H9 (cell line): Measurements from ENCODE around the gene NARS2. TPM values are rescaled to one million over a fixed set of nuclear protein-coding genes. Genes with fewer than 3 reads are reported as not detected.

Experiments
- DNase-seq: peaks from one replicate; pipeline ENCODE4 v3.0.0-alpha.2; 2017
- H2AFZ ChIP-seq: one replicate; pipeline ENCODE4 v1.6.1; 2013; ENCODE audit warnings: mild to moderate bottlenecking, low read length, control low read depth, moderate library complexity
- H2AK5ac ChIP-seq: 2 replicates; pipeline ENCODE4 v1.6.1; 2013; ENCODE audit warnings: low read length, control low read depth, mixed read lengths; ENCODE audit not compliant: insufficient read length
- H2BK120ac ChIP-seq: one replicate; pipeline ENCODE4 v1.6.1; 2013; ENCODE audit warnings: low read depth, mild to moderate bottlenecking, low read length, control low read depth, inconsistent platforms; ENCODE audit not compliant: poor library complexity, severe bottlenecking
- H2BK12ac ChIP-seq: 2 replicates; pipeline ENCODE4 v1.6.1; 2013; ENCODE audit warnings: low read length, control low read depth, mixed read lengths, low read depth; ENCODE audit not compliant: insufficient read length
- H2BK15ac ChIP-seq: 2 replicates; pipeline ENCODE4 v1.6.1; 2013; ENCODE audit warnings: low read depth, low read length, control low read depth
- H2BK20ac ChIP-seq: one replicate; pipeline ENCODE4 v1.6.1; 2013; ENCODE audit warnings: low read depth, mild to moderate bottlenecking, low read length, control low read depth, inconsistent platforms; ENCODE audit not compliant: poor library complexity, severe bottlenecking
- H2BK5ac ChIP-seq: 2 replicates; pipeline ENCODE4 v1.6.1; 2013; ENCODE audit warnings: low read length, control low read depth, mixed read lengths; ENCODE audit not compliant: insufficient read length
- H3K14ac ChIP-seq: 2 replicates; pipeline ENCODE4 v1.6.1; 2013; ENCODE audit warnings: low read length, control low read depth; ENCODE audit not compliant: insufficient read depth
- H3K18ac ChIP-seq: 2 replicates; pipeline ENCODE4 v1.6.1; 2013; ENCODE audit warnings: low read depth, mild to moderate bottlenecking, mixed read lengths, low read length, control low read depth; ENCODE audit not compliant: insufficient read length
- H3K23ac ChIP-seq: 2 replicates; pipeline ENCODE4 v1.6.1; 2013; ENCODE audit warnings: low read length, control low read depth, mixed read lengths, low read depth; ENCODE audit not compliant: insufficient read length
- H3K23me2 ChIP-seq: 2 replicates; pipeline ENCODE4 v1.6.1; 2013; ENCODE audit warnings: low read depth, mild to moderate bottlenecking, mixed read lengths, low read length, control low read depth; ENCODE audit not compliant: insufficient read length, poor library complexity, severe bottlenecking
- H3K27ac ChIP-seq: 2 replicates; pipeline ENCODE4 v1.5.1; 2013; ENCODE audit warnings: low read length, control low read depth, mixed read lengths, low read depth; ENCODE audit not compliant: insufficient read length
- H3K27me3 ChIP-seq: 2 replicates; pipeline ENCODE4 v1.6.1; 2013; ENCODE audit warnings: low read length, control low read depth, inconsistent platforms; ENCODE audit not compliant: insufficient read depth
- H3K4ac ChIP-seq: 2 replicates; pipeline ENCODE4 v1.6.1; 2013; ENCODE audit warnings: low read depth, mild to moderate bottlenecking, control low read depth, inconsistent platforms, low read length, moderate library complexity
- H3K4me1 ChIP-seq: 2 replicates; pipeline ENCODE4 v1.6.1; 2013; ENCODE audit warnings: low read length, control low read depth, inconsistent platforms; ENCODE audit not compliant: insufficient read depth
- H3K4me2 ChIP-seq: 2 replicates; pipeline ENCODE4 v1.6.1; 2013; ENCODE audit warnings: low read length, control low read depth, mixed read lengths; ENCODE audit not compliant: insufficient read length, insufficient read depth
- H3K56ac ChIP-seq: 2 replicates; pipeline ENCODE4 v1.6.1; 2013; ENCODE audit warnings: low read depth, mild to moderate bottlenecking, mixed read lengths, low read length, control low read depth; ENCODE audit not compliant: insufficient read length
- H3K79me1 ChIP-seq: 2 replicates; pipeline ENCODE4 v1.6.1; 2013; ENCODE audit warnings: low read depth, mild to moderate bottlenecking, moderate library complexity, low read length, control low read depth, inconsistent platforms; ENCODE audit not compliant: insufficient read depth, poor library complexity, severe bottlenecking
- H3K79me2 ChIP-seq: 2 replicates; pipeline ENCODE4 v1.6.1; 2013; ENCODE audit warnings: low read length, control low read depth, inconsistent platforms; ENCODE audit not compliant: insufficient read depth
- H3K9ac ChIP-seq: 2 replicates; pipeline ENCODE4 v1.6.1; 2013; ENCODE audit warnings: low read length, control low read depth, mixed read lengths; ENCODE audit not compliant: insufficient read length; ENCODE audit errors: extremely low read depth
- H3K9me3 ChIP-seq: one replicate; pipeline ENCODE4 v1.6.1; 2013; ENCODE audit warnings: low read depth, low read length, inconsistent platforms; ENCODE audit not compliant: control insufficient read depth
- H3T11ph ChIP-seq: one replicate; pipeline ENCODE4 v1.6.1; 2013; ENCODE audit warnings: mild to moderate bottlenecking, low read length, control low read depth, inconsistent platforms
- H4K20me1 ChIP-seq: one replicate; pipeline ENCODE4 v1.6.1; 2013; ENCODE audit not compliant: control insufficient read depth, insufficient read length, insufficient read depth
- H4K5ac ChIP-seq: 2 replicates; pipeline ENCODE4 v1.6.1; 2013; ENCODE audit warnings: low read depth, mild to moderate bottlenecking, mixed read lengths, low read length, control low read depth; ENCODE audit not compliant: insufficient read length
- H4K8ac ChIP-seq: replicated peaks from 2 replicates; pipeline ENCODE4 v1.6.1; 2013; ENCODE audit warnings: low read length, control low read depth, mixed read lengths, low read depth; ENCODE audit not compliant: insufficient read length
- H4K91ac ChIP-seq: 2 replicates; pipeline ENCODE4 v1.6.1; 2013; ENCODE audit warnings: low read depth, mild to moderate bottlenecking, moderate library complexity, mixed read lengths, low read length, control low read depth; ENCODE audit not compliant: insufficient read length
- H3K27ac Mint-ChIP-seq, 3 experiments: 2 replicates in 2 of 3; 3 replicates in 1 of 3; pipeline ENCODE4 v1.8.0; 2020 to 2021; ENCODE audit warnings: mixed read lengths in 3 of 3, mild to moderate bottlenecking in 1 of 3, moderate library complexity in 1 of 3
- H3K27me3 Mint-ChIP-seq: 2 replicates; pipeline ENCODE4 v1.8.0; 2021; ENCODE audit warnings: low read depth, mild to moderate bottlenecking, moderate library complexity, mixed read lengths
- H3K36me3 Mint-ChIP-seq, 3 experiments: 2 replicates in 2 of 3; 3 replicates in 1 of 3; pipeline ENCODE4 v1.8.0; 2020 to 2021; ENCODE audit warnings: low read depth in 3 of 3, mixed read lengths in 3 of 3; ENCODE audit not compliant: insufficient read depth in 1 of 3
- H3K4me1 Mint-ChIP-seq, 2 experiments: 2 replicates each; pipeline ENCODE4 v1.8.0; 2020; ENCODE audit warnings: mixed read lengths in 2 of 2
- H3K4me3 Mint-ChIP-seq, 2 experiments: 2 replicates in 1 of 2; 3 replicates in 1 of 2; pipeline ENCODE4 v1.8.0; 2020 to 2021; ENCODE audit warnings: mild to moderate bottlenecking in 2 of 2, mixed read lengths in 2 of 2, moderate library complexity in 1 of 2
- H3K9me3 Mint-ChIP-seq, 2 experiments: 2 replicates in 1 of 2; 3 replicates in 1 of 2; pipeline ENCODE4 v1.8.0; 2020; ENCODE audit warnings: mild to moderate bottlenecking in 2 of 2, mixed read lengths in 2 of 2, moderate library complexity in 1 of 2
- WGBS: extraction: QIAGEN DNeasy Blood & Tissue Kit; methylation state at CpG from one replicate; pipeline ENCODE4 v1.1.7; 2013; ENCODE audit warnings: missing lambda C conversion rate, low lambda C conversion rate, mixed read lengths; ENCODE audit not compliant: insufficient read length; ENCODE audit errors: extremely low coverage; 5-methylcytosine and 5-hydroxymethylcytosine counted together
- total RNA-seq: library from RNA; stranded (reverse); gene quantifications from 2 replicates; pipeline ENCODE4 v1.2.1, GENCODE V29; 2021
- TF ChIP-seq, protein P1 (sequence below): fragments of 200-600 bp; sonication (generic); conservative IDR thresholded peaks from 3 replicates; pipeline ENCODE4 v1.8.0; 2021; ENCODE audit warnings: antibody characterized with exemption, mild to moderate bottlenecking

NARS2 gene
- total RNA-seq, 1 experiment from 2014 or later = 29.7 TPM

DNA sequence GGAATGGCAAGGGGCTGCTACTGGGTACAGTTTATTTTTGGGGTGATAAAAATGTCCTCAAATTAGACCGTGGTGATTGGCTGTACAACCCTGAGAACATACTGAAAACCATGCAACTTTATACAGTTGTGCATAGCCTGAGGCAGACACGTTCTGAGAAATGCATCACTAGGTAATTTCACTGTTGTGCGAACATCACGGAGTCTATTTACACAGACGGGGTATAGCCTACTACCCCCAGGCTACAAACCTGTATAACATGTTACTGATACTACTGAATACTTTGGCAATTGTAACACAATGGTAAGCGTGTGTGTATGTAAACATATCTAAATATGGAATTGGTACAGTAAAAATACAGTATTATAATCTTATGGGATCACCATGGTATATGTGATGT, 23.6 kb downstream of the NARS2 start:
- Mint-ChIP-seq H3K4me1 (peaks cover 29 to 36% of the 10 kb centered on the region in 2 experiments), H3K27me3 (no peaks in the 10 kb centered on the region), H3K27ac (peak overlapping the region in 1 of 3 experiments; percentile 95; a peak in 2 of 7 replicates), H3K36me3 (peaks cover 20 to 33% (median 23%) of the 10 kb centered on the region in 3 experiments), H3K9me3 (peaks cover 0 to 6% of the 10 kb centered on the region in 2 experiments; a peak in 2 of 5 replicates), H3K4me3 (no peak overlapping the region)
- H2BK5ac ChIP-seq = no peak overlapping the region
- no peak overlapping the region for H4K8ac ChIP-seq
- WGBS = no CpG with 5 or more reads among the region's 6 CpGs
- no peak overlapping the region for H3K14ac ChIP-seq
- no peak overlapping the region for H2BK15ac ChIP-seq
- H2BK12ac ChIP-seq = no peak overlapping the region
- no peaks in the 10 kb centered on the region for H3K27me3 ChIP-seq
- no peak overlapping the region for H2AK5ac ChIP-seq
- H3K23me2 ChIP-seq = no peaks in the 10 kb centered on the region
- H3T11ph ChIP-seq = no peak overlapping the region
- no peak overlapping the region for H3K27ac ChIP-seq
- no peaks in the 10 kb centered on the region for H3K9me3 ChIP-seq
- TF ChIP-seq, protein P1, sequence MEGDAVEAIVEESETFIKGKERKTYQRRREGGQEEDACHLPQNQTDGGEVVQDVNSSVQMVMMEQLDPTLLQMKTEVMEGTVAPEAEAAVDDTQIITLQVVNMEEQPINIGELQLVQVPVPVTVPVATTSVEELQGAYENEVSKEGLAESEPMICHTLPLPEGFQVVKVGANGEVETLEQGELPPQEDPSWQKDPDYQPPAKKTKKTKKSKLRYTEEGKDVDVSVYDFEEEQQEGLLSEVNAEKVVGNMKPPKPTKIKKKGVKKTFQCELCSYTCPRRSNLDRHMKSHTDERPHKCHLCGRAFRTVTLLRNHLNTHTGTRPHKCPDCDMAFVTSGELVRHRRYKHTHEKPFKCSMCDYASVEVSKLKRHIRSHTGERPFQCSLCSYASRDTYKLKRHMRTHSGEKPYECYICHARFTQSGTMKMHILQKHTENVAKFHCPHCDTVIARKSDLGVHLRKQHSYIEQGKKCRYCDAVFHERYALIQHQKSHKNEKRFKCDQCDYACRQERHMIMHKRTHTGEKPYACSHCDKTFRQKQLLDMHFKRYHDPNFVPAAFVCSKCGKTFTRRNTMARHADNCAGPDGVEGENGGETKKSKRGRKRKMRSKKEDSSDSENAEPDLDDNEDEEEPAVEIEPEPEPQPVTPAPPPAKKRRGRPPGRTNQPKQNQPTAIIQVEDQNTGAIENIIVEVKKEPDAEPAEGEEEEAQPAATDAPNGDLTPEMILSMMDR = no peak
- peaks cover 8% of the 10 kb centered on the region for H3K4me1 ChIP-seq
- no peak overlapping the region for H3K23ac ChIP-seq
- no peak overlapping the region for H2AFZ ChIP-seq
- DNase-seq = no peak
- H4K20me1 ChIP-seq = no peaks in the 10 kb centered on the region
- H2BK20ac ChIP-seq = no peak overlapping the region
- H4K91ac ChIP-seq = no peak overlapping the region
- no peak overlapping the region for H4K5ac ChIP-seq
- H3K18ac ChIP-seq = no peak overlapping the region
- H3K79me1 ChIP-seq = no peaks in the 10 kb centered on the region
- no peaks in the 10 kb centered on the region for H3K79me2 ChIP-seq
- H2BK120ac ChIP-seq = no peak overlapping the region
- H3K4me2 ChIP-seq = no peak overlapping the region
- H3K4ac ChIP-seq = no peak overlapping the region
- H3K56ac ChIP-seq = no peak overlapping the region
- no peak overlapping the region for H3K9ac ChIP-seq
